HEK293T (cell line): ENCODE results near the gene ALPK1.

Experiments
- CTCF ChIA-PET: fragments of 350-600 bp; formaldehyde crosslinking; extraction: SDS; loops from one replicate; lab custom pipeline; 2021; ENCODE audit warnings: antibody characterized with exemption, inconsistent platforms; lab: Yijun Ruan, JAX
- POLR2A ChIA-PET: fragments of 350-600 bp; formaldehyde crosslinking; extraction: SDS; loops from one replicate; lab custom pipeline; 2020; ENCODE audit warnings: antibody characterized with exemption, inconsistent platforms; lab: Yijun Ruan, JAX
- DNase-seq: peaks from one replicate; pipeline ENCODE4 v3.0.0; 2012; ENCODE audit warnings: mixed read lengths; ENCODE audit errors: extremely low spot score
- ARNT ChIP-seq: fragments of 450-650 bp; IDR thresholded peaks from 2 replicates; pipeline ENCODE4 v1.6.1; 2017; ENCODE audit warnings: mild to moderate bottlenecking
- BHLHE40 ChIP-seq: fragments of 450-650 bp; IDR thresholded peaks from 2 replicates; pipeline ENCODE4 v1.6.1; 2016; ENCODE audit warnings: mild to moderate bottlenecking, moderate library complexity, borderline replicate concordance
- CTBP1 ChIP-seq: fragments of 450-650 bp; IDR thresholded peaks from 2 replicates; pipeline ENCODE4 v1.6.1; 2016; ENCODE audit warnings: borderline replicate concordance
- ELF4 ChIP-seq: fragments of 450-650 bp; IDR thresholded peaks from 2 replicates; pipeline ENCODE4 v1.6.1; 2017; ENCODE audit warnings: antibody characterized with exemption
- FOXA1 ChIP-seq: fragments of 450-650 bp; IDR thresholded peaks from 2 replicates; pipeline ENCODE4 v1.6.1; 2016; ENCODE audit warnings: mild to moderate bottlenecking
- FOXK2 ChIP-seq: fragments of 450-650 bp; IDR thresholded peaks from 2 replicates; pipeline ENCODE4 v1.6.1; 2016; ENCODE audit warnings: mild to moderate bottlenecking
- FOXM1 ChIP-seq: fragments of 450-650 bp; IDR thresholded peaks from 2 replicates; pipeline ENCODE4 v1.6.1; 2017; ENCODE audit warnings: mild to moderate bottlenecking, borderline replicate concordance
- HDGF ChIP-seq: fragments of 450-650 bp; IDR thresholded peaks from 2 replicates; pipeline ENCODE4 v1.6.1; 2017; ENCODE audit warnings: antibody characterized with exemption, borderline replicate concordance
- L3MBTL2 ChIP-seq: fragments of 450-650 bp; conservative IDR thresholded peaks from 2 replicates; pipeline ENCODE4 v1.6.1; 2016; ENCODE audit warnings: mild to moderate bottlenecking
- LEF1 ChIP-seq: fragments of 450-650 bp; IDR thresholded peaks from 2 replicates; pipeline ENCODE4 v1.6.1; 2017; ENCODE audit warnings: mild to moderate bottlenecking, borderline replicate concordance
- NFRKB ChIP-seq: fragments of 450-650 bp; IDR thresholded peaks from 2 replicates; pipeline ENCODE4 v1.6.1; 2016; ENCODE audit warnings: mild to moderate bottlenecking, moderate library complexity
- SP1 ChIP-seq: fragments of 450-650 bp; IDR thresholded peaks from 2 replicates; pipeline ENCODE4 v1.6.1; 2017
- SUZ12 ChIP-seq: fragments of 450-650 bp; IDR thresholded peaks from 2 replicates; pipeline ENCODE4 v1.6.1; 2016; ENCODE audit warnings: mild to moderate bottlenecking
- TARDBP ChIP-seq: fragments of 450-650 bp; IDR thresholded peaks from 2 replicates; pipeline ENCODE4 v1.6.1; 2016
- ZNF384 ChIP-seq: fragments of 450-650 bp; IDR thresholded peaks from 2 replicates; pipeline ENCODE4 v1.6.1; 2016
- TF ChIP-seq, protein P1 (sequence below): fragments of 450-650 bp; IDR thresholded peaks from 2 replicates; pipeline ENCODE4 v1.6.1; 2016

ALPK1 gene

DNA sequence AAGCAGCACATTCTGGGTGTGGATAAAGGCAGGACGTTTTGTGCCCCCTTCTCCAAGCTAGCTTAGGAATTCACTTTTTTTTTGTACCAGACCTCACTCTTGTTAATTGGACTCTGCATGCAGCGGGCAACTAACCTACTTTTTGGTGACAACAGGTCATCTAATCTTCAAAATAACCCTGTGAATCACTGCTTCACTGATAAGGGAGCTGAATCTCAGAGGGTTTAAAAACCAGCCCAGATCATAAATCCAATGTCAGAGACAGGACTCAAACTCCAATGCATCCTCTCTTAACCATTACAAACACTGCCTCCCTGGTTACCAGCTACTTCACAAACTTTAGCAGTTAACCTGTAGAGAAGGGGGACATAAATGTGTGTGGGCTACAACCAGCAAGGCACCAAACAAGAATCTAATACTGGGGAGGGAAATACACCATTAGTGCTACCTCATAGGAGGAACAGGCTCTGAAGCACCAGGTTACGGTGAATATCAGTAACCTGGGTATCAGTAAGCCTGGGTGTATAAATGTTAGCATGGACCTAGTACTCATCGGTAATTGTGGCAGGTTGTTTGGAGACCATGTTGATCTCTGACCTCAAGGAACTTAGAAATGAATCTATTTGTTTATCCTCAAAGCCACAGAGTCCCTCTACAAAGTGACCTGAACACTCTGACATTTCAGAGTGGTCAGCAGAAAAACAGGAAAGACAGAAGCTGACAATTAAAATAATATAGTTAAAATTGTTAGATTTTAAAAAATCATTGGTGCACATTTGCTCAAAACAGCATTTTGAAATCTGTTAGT, 14.1 kb upstream of the ALPK1 start:
- CTCF ChIA-PET: no interaction called here
- TF ChIP-seq L3MBTL2: no peak
- POLR2A ChIA-PET: interaction anchor here (0.7 kb wide), 1 partner anchor 14 kb away, joined by 4 read pairs; the partner anchor contains the start of gene ALPK1

DNA sequence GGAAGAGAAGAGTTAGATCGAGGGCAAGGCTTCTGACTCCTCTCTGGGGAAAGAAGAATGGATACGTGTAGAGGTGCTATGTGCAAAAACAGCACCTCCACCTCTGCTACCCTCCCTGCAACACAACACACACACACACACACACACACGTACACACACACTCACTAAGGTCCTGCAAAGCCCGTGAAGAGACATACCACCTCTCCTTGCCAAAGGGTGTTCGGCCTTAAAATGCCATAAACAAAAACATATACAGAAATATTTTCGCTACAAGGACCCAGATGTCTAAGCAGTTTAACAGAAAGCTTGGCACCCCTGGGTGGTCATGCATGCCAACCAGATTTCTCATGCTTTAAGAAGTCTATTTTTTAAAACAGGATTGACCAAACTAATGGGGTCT, 13.0 kb upstream of the ALPK1 start:
- ChIA-PET CTCF (no interaction called here), POLR2A (no interaction called here)
- TF ChIP-seq TARDBP: no peak
- no peak for TF ChIP-seq NFRKB
- TF ChIP-seq SP1: no peak
- no peak for TF ChIP-seq L3MBTL2
- TF ChIP-seq SUZ12: no peak
- TF ChIP-seq HDGF: no peak
- no peak for TF ChIP-seq FOXM1
- TF ChIP-seq BHLHE40: no peak
- no peak for TF ChIP-seq ZNF384
- no peak for TF ChIP-seq CTBP1
- TF ChIP-seq, protein P1, sequence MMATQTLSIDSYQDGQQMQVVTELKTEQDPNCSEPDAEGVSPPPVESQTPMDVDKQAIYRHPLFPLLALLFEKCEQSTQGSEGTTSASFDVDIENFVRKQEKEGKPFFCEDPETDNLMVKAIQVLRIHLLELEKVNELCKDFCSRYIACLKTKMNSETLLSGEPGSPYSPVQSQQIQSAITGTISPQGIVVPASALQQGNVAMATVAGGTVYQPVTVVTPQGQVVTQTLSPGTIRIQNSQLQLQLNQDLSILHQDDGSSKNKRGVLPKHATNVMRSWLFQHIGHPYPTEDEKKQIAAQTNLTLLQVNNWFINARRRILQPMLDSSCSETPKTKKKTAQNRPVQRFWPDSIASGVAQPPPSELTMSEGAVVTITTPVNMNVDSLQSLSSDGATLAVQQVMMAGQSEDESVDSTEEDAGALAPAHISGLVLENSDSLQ: no peak
- TF ChIP-seq FOXA1: no peak
- TF ChIP-seq ELF4: no peak
- no peak for TF ChIP-seq FOXK2
- no peak for DNase-seq

More for the DNA sequence above, 14.1 kb upstream of the ALPK1 start:
- no peak for DNase-seq

DNA sequence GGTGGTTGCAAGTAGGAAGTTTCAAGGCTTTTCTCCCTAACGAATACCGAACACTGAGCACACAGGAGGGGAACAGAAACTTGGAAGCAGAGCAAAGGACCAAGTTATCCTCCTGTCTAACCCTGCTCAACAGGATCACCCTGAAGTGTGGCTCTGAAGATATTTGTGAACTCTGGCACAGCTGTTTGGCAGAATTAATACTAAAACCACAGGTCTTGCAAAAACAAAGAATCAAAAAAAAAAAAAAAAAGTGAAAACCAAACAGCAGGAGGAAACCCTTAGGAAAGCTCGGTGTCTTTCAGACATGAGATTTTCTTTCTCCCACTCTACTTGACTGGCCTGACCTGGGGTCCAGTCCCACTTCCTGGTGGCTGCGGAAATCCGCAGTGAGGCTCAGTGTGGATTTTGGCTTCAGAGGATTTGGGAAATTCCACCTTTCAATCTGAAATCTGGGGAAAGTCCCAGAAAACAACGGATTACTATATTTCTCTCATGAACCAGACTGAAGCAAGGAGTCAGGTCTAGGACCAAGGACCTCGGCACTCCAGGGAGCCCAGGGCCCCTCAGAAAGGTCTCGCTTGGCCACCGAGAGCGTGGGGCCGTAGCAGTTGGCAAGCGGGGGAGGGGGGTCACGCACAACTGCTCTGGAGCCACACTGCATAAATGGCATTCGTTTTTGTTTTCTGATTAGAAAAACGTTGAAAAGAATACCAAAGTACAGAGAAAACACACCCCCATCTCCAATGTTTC, 12.3 kb upstream of the ALPK1 start:
- POLR2A ChIA-PET: interaction anchor here (1.3 to 1.5 kb wide), 2 partner anchors 12 to 16 kb away, joined by 4 to 12 read pairs; partner anchors contain the start of gene ALPK1

DNA sequence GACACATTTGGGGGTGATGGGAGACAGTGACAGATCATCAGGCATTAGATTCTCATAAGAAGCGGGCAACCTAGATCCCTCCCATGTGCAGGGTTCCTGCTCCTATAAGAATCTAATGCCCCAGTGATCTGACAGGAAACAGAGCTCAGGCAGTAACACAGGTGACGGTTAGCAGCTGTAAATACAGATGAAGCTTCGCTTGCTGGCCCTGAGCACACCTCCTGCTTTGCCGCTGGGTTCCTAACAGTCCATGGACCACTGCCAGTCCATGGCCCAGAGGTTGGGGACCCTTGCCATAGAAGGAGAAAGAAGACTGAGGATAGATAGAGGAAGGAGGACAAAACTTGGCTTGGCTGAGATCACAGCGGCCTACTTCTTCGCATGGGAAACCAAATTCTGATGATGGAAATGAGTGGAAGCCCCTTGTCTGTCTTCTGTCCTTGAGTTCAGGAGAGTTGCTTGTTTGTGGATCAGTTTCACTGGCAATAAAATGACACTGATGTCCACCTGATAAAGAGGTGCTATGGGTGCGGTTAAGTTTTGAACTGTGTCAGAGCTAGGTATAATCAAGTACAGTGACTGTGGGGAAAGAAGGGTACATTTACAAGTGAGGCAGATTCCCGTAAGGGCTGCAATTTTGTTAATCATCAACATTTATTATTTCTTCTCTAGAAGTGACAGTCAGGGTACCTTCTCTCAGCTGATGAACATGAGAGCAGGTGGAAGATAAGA, 9.7 kb upstream of the ALPK1 start:
- no peak for DNase-seq
- no peak for TF ChIP-seq FOXM1
- no peak for TF ChIP-seq ELF4
- TF ChIP-seq BHLHE40: no peak
- no peak for TF ChIP-seq LEF1
- TF ChIP-seq, protein P1: no peak
- no peak for TF ChIP-seq TARDBP
- no peak for TF ChIP-seq FOXA1
- no peak for TF ChIP-seq L3MBTL2
- TF ChIP-seq NFRKB: no peak
- no peak for TF ChIP-seq ARNT
- no peak for TF ChIP-seq SUZ12
- POLR2A ChIA-PET: interaction anchor here (0.6 kb wide), 1 partner anchor 10 kb away, joined by 3 read pairs; the partner anchor contains the start of gene ALPK1

More for the DNA sequence above, 12.3 kb upstream of the ALPK1 start:
- CTCF ChIA-PET: no interaction called here
- DNase-seq: no peak
- TF ChIP-seq LEF1 (no peak), ZNF384 (peak; percentile 60; the same call in 1 of the 2 replicates)

DNA sequence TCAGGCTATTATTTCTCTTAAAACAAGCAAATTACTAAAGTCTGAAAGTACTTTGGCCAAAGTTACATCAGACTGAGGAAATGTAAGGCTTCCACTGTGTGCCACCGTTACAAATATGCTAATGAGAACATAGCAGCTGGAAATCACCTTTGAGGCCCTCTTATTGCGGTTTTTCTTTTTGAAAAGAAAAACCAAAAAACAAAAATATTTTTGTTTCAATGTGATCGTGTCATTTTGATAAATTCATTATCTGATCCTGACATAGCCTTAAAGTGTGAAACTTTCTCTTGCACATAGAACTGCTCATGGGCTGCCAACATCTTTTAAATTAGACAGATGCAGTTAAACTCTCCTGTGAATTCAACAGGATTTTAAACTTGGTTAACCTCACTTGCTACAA, 8.7 kb upstream of the ALPK1 start:
- CTCF ChIA-PET: no interaction called here
- POLR2A ChIA-PET: no interaction called here
- no peak for DNase-seq
- no peak for TF ChIP-seq NFRKB
- TF ChIP-seq L3MBTL2: no peak
- no peak for TF ChIP-seq ELF4
- TF ChIP-seq BHLHE40: no peak
- TF ChIP-seq FOXM1: no peak
- TF ChIP-seq TARDBP: no peak
- TF ChIP-seq, protein P1: no peak
- no peak for TF ChIP-seq ARNT
- no peak for TF ChIP-seq HDGF
- TF ChIP-seq FOXK2: no peak
- no peak for TF ChIP-seq SP1
- no peak for TF ChIP-seq CTBP1
- TF ChIP-seq FOXA1: no peak
- no peak for TF ChIP-seq LEF1

More for the DNA sequence above, 9.7 kb upstream of the ALPK1 start:
- CTCF ChIA-PET: interaction anchor here (1.0 kb wide), 1 partner anchor 98 kb away, joined by 3 read pairs; no protein-coding TSS in a partner anchor
